Keratinocyte (primary cell): Measurements from ENCODE around the gene HCN1. TPM values are rescaled to one million over a fixed set of nuclear protein-coding genes. Genes with fewer than 3 reads are reported as not detected.

Experiments
- DNase-seq: peaks from one replicate; pipeline ENCODE4 v3.0.0-alpha.2; 2011; ENCODE audit warnings: low read depth, missing footprints, low spot score
- FAIRE-seq: peaks from 2 replicates; lab custom pipeline; 2011; peaks lifted over from hg19 to GRCh38; lab: Jason Lieb, UNC
- H2AFZ ChIP-seq: 2 replicates; pipeline ENCODE4 v1.6.0; 2012; ENCODE audit warnings: low read length, control low read depth, inconsistent platforms; ENCODE audit not compliant: control insufficient read depth
- H3K27ac ChIP-seq: 2 replicates; pipeline ENCODE4 v1.5.1; 2011; ENCODE audit warnings: low read length; ENCODE audit not compliant: control insufficient read depth, insufficient read depth
- H3K27me3 ChIP-seq: 3 replicates; pipeline ENCODE4 v1.6.0; 2011; ENCODE audit warnings: low read length; ENCODE audit not compliant: control insufficient read depth, insufficient read depth; ENCODE audit errors: extremely low read depth
- H3K36me3 ChIP-seq, 2 experiments: 2 replicates in 1 of 2; 3 replicates in 1 of 2; pipeline ENCODE4 v1.5.1; 2011; ENCODE audit warnings: low read length in 2 of 2, mild to moderate bottlenecking in 1 of 2; ENCODE audit not compliant: control insufficient read depth in 2 of 2, insufficient read depth in 2 of 2; ENCODE audit errors: extremely low read depth in 1 of 2
- H3K4me1 ChIP-seq: 3 replicates; pipeline ENCODE4 v1.5.1; 2011; ENCODE audit warnings: low read length; ENCODE audit not compliant: control insufficient read depth, insufficient read depth; ENCODE audit errors: extremely low read depth
- H3K4me2 ChIP-seq: 3 replicates; pipeline ENCODE4 v1.6.0; 2011; ENCODE audit warnings: low read depth, low read length; ENCODE audit not compliant: control insufficient read depth, insufficient read depth; ENCODE audit errors: extremely low read depth
- H3K4me3 ChIP-seq, 3 experiments: fragments of 200-600 bp in 1 of 3; sonication (generic) in 1 of 3; 2 replicates in 2 of 3; 3 replicates in 1 of 3; pipeline ENCODE4 v1.5.1; 2011 to 2016; ENCODE audit warnings: low read length in 3 of 3, mild to moderate bottlenecking in 3 of 3, control low read depth in 2 of 3, inconsistent platforms in 1 of 3, low read depth in 1 of 3, mixed read lengths in 1 of 3, mixed run types in 1 of 3, moderate library complexity in 1 of 3; ENCODE audit not compliant: control insufficient read depth in 2 of 3, insufficient read depth in 2 of 3; ENCODE audit errors: extremely low read depth in 1 of 3
- H3K79me2 ChIP-seq: 2 replicates; pipeline ENCODE4 v1.6.0; 2012; ENCODE audit warnings: low read length; ENCODE audit not compliant: control insufficient read depth, insufficient read depth
- H3K9ac ChIP-seq: 3 replicates; pipeline ENCODE4 v1.6.0; 2011; ENCODE audit warnings: low read length; ENCODE audit not compliant: control insufficient read depth, insufficient read depth; ENCODE audit errors: extremely low read depth
- H3K9me1 ChIP-seq: 3 replicates; pipeline ENCODE4 v1.6.0; 2011; ENCODE audit warnings: low read length; ENCODE audit not compliant: control insufficient read depth, insufficient read depth; ENCODE audit errors: extremely low read depth
- H3K9me3 ChIP-seq: 2 replicates; pipeline ENCODE4 v1.5.1; 2012; ENCODE audit warnings: low read depth, low read length; ENCODE audit not compliant: control insufficient read depth
- H4K20me1 ChIP-seq: 3 replicates; pipeline ENCODE4 v1.6.0; 2011; ENCODE audit warnings: low read length; ENCODE audit not compliant: control insufficient read depth, insufficient read depth; ENCODE audit errors: extremely low read depth
- CTCF ChIP-seq, 3 experiments: IDR thresholded peaks in 1 of 3; conservative IDR thresholded peaks in 1 of 3; optimal IDR thresholded peaks in 1 of 3; 2 replicates in 2 of 3; 3 replicates in 1 of 3; pipeline versions ENCODE3 to v1.5.1; 2011; ENCODE audit warnings: low read length in 3 of 3, mild to moderate bottlenecking in 3 of 3, moderate library complexity in 2 of 3, control low read depth in 1 of 3, inconsistent platforms in 1 of 3; ENCODE audit not compliant: insufficient read depth in 2 of 3; ENCODE audit errors: extremely low read depth in 1 of 3
- EZH2 ChIP-seq: IDR thresholded peaks from one replicate; pipeline ENCODE4 v1.6.1; 2012; ENCODE audit warnings: inconsistent platforms, mild to moderate bottlenecking, low read length, moderate library complexity
- dilution Hi-C: fragments of 300-500 bp; cut with MboI; formaldehyde crosslinking; loops from one replicate; pipeline ENCODE4 v1.7.0; 2020; ENCODE audit warnings: low sequenced_read_pairs; ENCODE audit not compliant: extremely low pct_ligation_motif_present
- polyA plus RNA-seq, 5 experiments: library from polyadenylated mRNA; depleted of rRNA in 3 of 5; stranded (reverse) in 3 of 5; stranded (forward) in 1 of 5; unstranded in 1 of 5; fragments of >200 nt; gene quantifications; 1 replicate in 1 of 5; 2 replicates in 3 of 5; 3 replicates in 1 of 5; pipeline versions ENCODE4 v1.2.1 to v1.2.3, GENCODE V29; 2011 to 2012; ENCODE audit warnings: missing spikeins in 2 of 5, low read depth in 1 of 5, low replicate concordance in 1 of 5

HCN1 gene
- polyA plus RNA-seq, 1 donor (not counting 4 experiments of a cell fraction or from before 2014, with no cell fraction given): not detected

GRCh38 chr5:45411971-45412612, 284.1 kb downstream of the HCN1 start:
- no peak for TF ChIP-seq EZH2
- TF ChIP-seq CTCF (optimal IDR thresholded peaks at IDR 0.05 in 1 of 3, IDR thresholded peaks at IDR 0.05 in 1 of 3, conservative IDR thresholded peaks at IDR 0.05 in 1 of 3; ENCODE audit: extremely low read depth in 1 of 3, insufficient read depth in 2 of 3, low read length in 3 of 3): no peak
- H4K20me1 ChIP-seq: no peaks in the 10 kb centered on the region

GRCh38 chr5:45410304-45410995, 285.7 kb downstream of the HCN1 start:
- Histone ChIP-seq H3K4me3 (no peak overlapping the region), H3K9ac (no peak overlapping the region), H3K4me2 (no peak overlapping the region), H3K27ac (no peak overlapping the region), H2AFZ (no peak overlapping the region), H3K36me3 (no peaks in the 10 kb centered on the region), H3K9me3 (no peaks in the 10 kb centered on the region), H3K4me1 (no peaks in the 10 kb centered on the region), H4K20me1 (no peaks in the 10 kb centered on the region), H3K79me2 (no peaks in the 10 kb centered on the region), H3K27me3 (no peaks in the 10 kb centered on the region), H3K9me1 (no peaks in the 10 kb centered on the region)
- dilution Hi-C loops: no loop called here
- FAIRE-seq (no peak), DNase-seq (no peak)
- no peak for TF ChIP-seq CTCF (optimal IDR thresholded peaks at IDR 0.05 in 1 of 3, IDR thresholded peaks at IDR 0.05 in 1 of 3, conservative IDR thresholded peaks at IDR 0.05 in 1 of 3; ENCODE audit: extremely low read depth in 1 of 3, insufficient read depth in 2 of 3, low read length in 3 of 3)
- no peak for TF ChIP-seq EZH2

More at GRCh38 chr5:45411971-45412612, 284.1 kb downstream of the HCN1 start:
- no peaks in the 10 kb centered on the region for H3K36me3 ChIP-seq
- no peak overlapping the region for H3K4me3 ChIP-seq
- no peaks in the 10 kb centered on the region for H3K9me3 ChIP-seq
- H3K4me1 ChIP-seq: no peaks in the 10 kb centered on the region
- no peaks in the 10 kb centered on the region for H3K27me3 ChIP-seq
- H3K27ac ChIP-seq: no peak overlapping the region
- no peaks in the 10 kb centered on the region for H3K9me1 ChIP-seq
- H3K79me2 ChIP-seq: no peaks in the 10 kb centered on the region
- no peak for FAIRE-seq
- no peak for DNase-seq
- H3K4me2 ChIP-seq: no peak overlapping the region
- dilution Hi-C loops: no loop called here
- no peak overlapping the region for H2AFZ ChIP-seq
- H3K9ac ChIP-seq: no peak overlapping the region
